HepG2 (cell line): ENCODE measurements around the gene STOM. TPM values are rescaled to one million over a fixed set of nuclear protein-coding genes. Genes with fewer than 3 reads are reported as not detected.

Experiments used
- ATAD3A ChIP-seq: sonication (generic); formaldehyde crosslinking; IDR thresholded peaks from 2 replicates; pipeline ENCODE4 v1.4.0; 2020; ENCODE audit warnings: missing genetic modification reagents
- EP300 ChIP-seq, 3 experiments: sonication (generic) in 1 of 3; formaldehyde crosslinking in 1 of 3; IDR thresholded peaks; 2 replicates each; pipeline versions ENCODE4 v1.5.1 to v1.6.1; 2011 to 2020; ENCODE audit warnings: low read depth in 2 of 3, low read length in 2 of 3, borderline replicate concordance in 1 of 3, improper control_type of control experiment in 1 of 3, mild to moderate bottlenecking in 1 of 3, missing genetic modification reagents in 1 of 3, moderate library complexity in 1 of 3
- FOXO1 ChIP-seq: sonication (generic); formaldehyde crosslinking; IDR thresholded peaks from 2 replicates; pipeline ENCODE4 v1.4.0; 2020; ENCODE audit warnings: missing genetic modification reagents
- FOXP4 ChIP-seq: sonication (generic); formaldehyde crosslinking; IDR thresholded peaks from 2 replicates; pipeline ENCODE4 v1.4.0; 2020; ENCODE audit warnings: missing genetic modification reagents
- HDAC6 ChIP-seq: fragments of 200-600 bp; sonication (generic); IDR thresholded peaks from 2 replicates; pipeline ENCODE4 v1.7.0; 2017; ENCODE audit warnings: mild to moderate bottlenecking, antibody characterized with exemption, low read length, low read depth
- JUN ChIP-seq: sonication (generic); formaldehyde crosslinking; IDR thresholded peaks from 2 replicates; pipeline ENCODE4 v1.4.0; 2020; ENCODE audit warnings: mild to moderate bottlenecking, missing genetic modification reagents
- PRMT3 ChIP-seq: sonication (generic); formaldehyde crosslinking; IDR thresholded peaks from 2 replicates; pipeline ENCODE4 v1.8.1; 2022; ENCODE audit warnings: low read depth, mild to moderate bottlenecking, moderate library complexity, missing genetic modification reagents, borderline replicate concordance
- RELA ChIP-seq: sonication (generic); formaldehyde crosslinking; IDR thresholded peaks from 2 replicates; pipeline ENCODE4 v1.4.0; 2020; ENCODE audit warnings: missing genetic modification reagents
- SYNCRIP ChIP-seq: fragments of 200-400 bp; formaldehyde crosslinking; IDR thresholded peaks from 2 replicates; pipeline ENCODE4 v1.6.1; 2018; ENCODE audit warnings: mild to moderate bottlenecking, low read depth, low read length; ENCODE audit not compliant: insufficient read depth
- U2AF1 ChIP-seq: fragments of 200-400 bp; formaldehyde crosslinking; optimal IDR thresholded peaks from 2 replicates; pipeline ENCODE3; 2017; ENCODE audit warnings: mild to moderate bottlenecking, low read depth, low read length
- ZGPAT ChIP-seq: IDR thresholded peaks from 2 replicates; pipeline ENCODE4 v1.6.1; 2016; ENCODE audit warnings: mild to moderate bottlenecking
- ZNF10 ChIP-seq: sonication (generic); formaldehyde crosslinking; IDR thresholded peaks from 2 replicates; pipeline ENCODE4 v1.4.0; 2020; ENCODE audit warnings: mild to moderate bottlenecking, low read depth, missing genetic modification reagents, borderline replicate concordance
- ZNF317 ChIP-seq: sonication (generic); formaldehyde crosslinking; IDR thresholded peaks from 2 replicates; pipeline ENCODE4 v1.5.0; 2020; ENCODE audit warnings: mild to moderate bottlenecking, missing genetic modification reagents
- ZNF496 ChIP-seq: sonication (generic); formaldehyde crosslinking; IDR thresholded peaks from 2 replicates; pipeline ENCODE4 v1.8.1; 2023; ENCODE audit warnings: mild to moderate bottlenecking, moderate library complexity, missing genetic modification reagents; ENCODE audit not compliant: insufficient replicate concordance
- ZNF687 ChIP-seq: sonication (generic); formaldehyde crosslinking; IDR thresholded peaks from 2 replicates; pipeline ENCODE4 v1.5.1; 2020; ENCODE audit warnings: mild to moderate bottlenecking, missing genetic modification reagents, moderate library complexity
- polyA plus RNA-seq, 8 experiments: library from polyadenylated mRNA; depleted of rRNA in 3 of 8; stranded (reverse) in 7 of 8; unstranded in 1 of 8; fragments of >200 nt; fragmentation: Illumina TruSeq in 4 of 8; extraction: Trizol in 4 of 8; gene quantifications; 2 replicates each; pipeline versions ENCODE4 v1.2.1 to v1.2.3, GENCODE V29; 2011 to 2016; ENCODE audit warnings: low read depth in 4 of 8, missing spikeins in 1 of 8, mixed read lengths in 1 of 8; ENCODE audit not compliant: insufficient read depth in 1 of 8
- total RNA-seq, 5 experiments: library from RNA; depleted of rRNA; stranded (reverse); fragments of >200 nt; fragmentation: Illumina TruSeq; extraction: Trizol; gene quantifications; 2 replicates each; pipeline ENCODE4 v1.2.3, GENCODE V29; 2016; ENCODE audit warnings: low read depth in 1 of 5
- TF ChIP-seq, protein P1 (sequence below): sonication (generic); formaldehyde crosslinking; IDR thresholded peaks from 2 replicates; pipeline ENCODE4 v1.5.1; 2020; ENCODE audit warnings: mild to moderate bottlenecking, missing genetic modification reagents

STOM gene
- total and polyA plus RNA-seq, 2 of the 13 experiments (the other 11 are each of a cell fraction or from before 2014, with no cell fraction given): 43.6 to 165 TPM

DNA sequence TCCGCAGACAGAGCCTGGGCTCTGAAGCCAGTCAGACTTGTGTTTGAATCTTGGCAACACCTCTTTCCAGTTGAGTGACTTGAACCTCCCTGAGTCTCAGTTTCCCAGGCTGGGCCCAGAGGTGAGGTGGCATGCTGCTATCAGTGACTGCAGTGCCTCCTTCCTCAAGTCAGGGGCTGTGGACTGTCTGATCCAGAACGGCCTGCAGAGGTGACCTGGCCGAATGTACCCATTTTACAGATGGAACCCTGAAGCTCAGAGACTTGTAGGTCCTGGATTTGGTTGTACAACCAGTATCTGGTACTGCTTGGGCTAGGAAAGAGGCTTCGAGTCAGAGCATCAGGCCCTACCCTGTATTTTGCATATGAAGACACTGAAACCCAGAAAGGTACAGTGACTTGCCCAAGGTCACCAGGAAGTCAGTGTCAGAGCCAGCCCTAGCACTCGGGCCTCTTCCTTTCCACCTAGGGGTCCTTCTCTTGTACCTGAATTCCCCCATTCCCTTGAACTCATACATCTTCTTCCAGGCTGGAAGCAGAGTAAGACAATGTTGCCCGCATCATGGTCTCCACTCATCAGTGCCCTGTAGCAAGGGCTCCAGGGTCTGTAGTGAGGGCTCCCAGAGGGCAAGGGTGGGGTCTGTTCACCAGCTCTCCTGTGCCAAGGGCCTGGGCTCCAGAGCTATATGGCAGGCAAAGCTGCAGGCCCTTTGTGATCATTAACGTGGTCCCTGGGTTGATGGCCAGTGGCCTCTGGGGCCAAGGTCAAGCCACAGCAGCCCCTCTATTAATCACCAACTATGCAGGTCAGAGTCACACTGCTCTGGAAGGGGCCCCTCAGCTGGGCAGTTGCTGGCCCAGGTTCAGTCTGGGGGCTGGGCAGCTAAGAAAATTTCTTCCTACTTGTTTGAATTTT, 73.6 kb downstream of the STOM start (continued):
- TF ChIP-seq HDAC6 (no peak), JUN (CRISPR knock-in tag) (0 out of 2 replicates have a peak, but pooled peaks have one; percentile 24), ZNF10 (no peak), ZNF687 (CRISPR knock-in tag) (peak; percentile 83), ZGPAT (CRISPR knock-in tag) (peak; percentile 80), EP300 (IDR thresholded peaks at IDR 0.05; ENCODE audit: low read depth in 2 of 2, low read length in 2 of 2) (peak in 1 of 2 experiments; percentile 96; a peak in 2 of 4 replicates), EP300 (CRISPR knock-in tag; IDR thresholded peaks at IDR 0.05; ENCODE audit: borderline replicate concordance) (peak; percentile 70; the same call in 1 of the 2 replicates), PRMT3 (CRISPR knock-in tag) (no peak), FOXP4 (CRISPR knock-in tag) (peak; percentile 81), SYNCRIP (no peak), FOXO1 (CRISPR knock-in tag) (peak; percentile 89), RELA (CRISPR knock-in tag) (no peak), U2AF1 (no peak), ZNF496 (no peak), ZNF317 (0 out of 2 replicates have a peak, but pooled peaks have one; percentile 31), ATAD3A (no peak)
- TF ChIP-seq, protein P1, sequence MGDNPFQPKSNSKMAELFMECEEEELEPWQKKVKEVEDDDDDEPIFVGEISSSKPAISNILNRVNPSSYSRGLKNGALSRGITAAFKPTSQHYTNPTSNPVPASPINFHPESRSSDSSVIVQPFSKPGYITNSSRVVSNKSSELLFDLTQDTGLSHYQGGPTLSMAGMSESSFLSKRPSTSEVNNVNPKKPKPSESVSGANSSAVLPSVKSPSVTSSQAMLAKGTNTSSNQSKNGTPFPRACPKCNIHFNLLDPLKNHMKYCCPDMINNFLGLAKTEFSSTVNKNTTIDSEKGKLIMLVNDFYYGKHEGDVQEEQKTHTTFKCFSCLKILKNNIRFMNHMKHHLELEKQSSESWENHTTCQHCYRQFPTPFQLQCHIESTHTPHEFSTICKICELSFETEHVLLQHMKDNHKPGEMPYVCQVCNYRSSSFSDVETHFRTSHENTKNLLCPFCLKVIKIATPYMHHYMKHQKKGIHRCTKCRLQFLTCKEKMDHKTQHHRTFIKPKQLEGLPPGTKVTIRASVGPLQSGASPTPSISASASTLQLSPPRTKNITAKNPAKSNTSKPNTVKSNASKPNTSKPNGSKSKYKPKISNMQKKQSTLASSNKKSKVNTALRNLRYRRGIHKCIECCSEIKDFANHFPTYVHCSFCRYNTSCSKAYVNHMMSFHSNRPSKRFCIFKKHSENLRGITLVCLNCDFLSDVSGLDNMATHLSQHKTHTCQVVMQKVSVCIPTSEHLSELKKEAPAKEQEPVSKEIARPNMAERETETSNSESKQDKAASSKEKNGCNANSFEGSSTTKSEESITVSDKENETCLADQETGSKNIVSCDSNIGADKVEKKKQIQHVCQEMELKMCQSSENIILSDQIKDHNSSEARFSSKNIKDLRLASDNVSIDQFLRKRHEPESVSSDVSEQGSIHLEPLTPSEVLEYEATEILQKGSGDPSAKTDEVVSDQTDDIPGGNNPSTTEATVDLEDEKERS (CRISPR knock-in tag): no peak
